Natural killer cell (primary cell): ENCODE measurements around the gene EIF1. TPM values are rescaled to one million over a fixed set of nuclear protein-coding genes. Genes with fewer than 3 reads are reported as not detected.

Source experiments
- ATAC-seq, 3 donors: fragments of 150-1000 bp in 2 of 3; fragments of 200-7000 bp in 1 of 3; cut with Tn5 transposase; 1 replicate in 1 of 3; 2 replicates in 2 of 3; pipeline ENCODE4 v1.10.0; 2021; ENCODE audit warnings: mild to moderate bottlenecking in 2 of 3, moderate library complexity in 2 of 3
- DNase-seq, 2 donors: peaks; one replicate each; pipeline versions ENCODE4 v3.0.0 to v3.0.0-alpha.2; 2013 to 2021; ENCODE audit warnings: mixed read lengths in 1 of 2
- H3K27ac ChIP-seq: one replicate; pipeline ENCODE4 v1.5.1; 2013; ENCODE audit warnings: mild to moderate bottlenecking, low read length
- H3K27me3 ChIP-seq: one replicate; pipeline ENCODE4 v1.6.1; 2013; ENCODE audit warnings: low read length; ENCODE audit not compliant: control insufficient read depth, insufficient read depth
- H3K36me3 ChIP-seq: one replicate; pipeline ENCODE4 v1.6.1; 2013; ENCODE audit warnings: low read length; ENCODE audit not compliant: control insufficient read depth, insufficient read depth
- H3K4me1 ChIP-seq: one replicate; pipeline ENCODE4 v1.6.1; 2013; ENCODE audit warnings: low read length; ENCODE audit not compliant: control insufficient read depth, insufficient read depth
- H3K4me3 ChIP-seq: one replicate; pipeline ENCODE4 v1.5.1; 2013; ENCODE audit warnings: low read length
- H3K9me3 ChIP-seq: one replicate; pipeline ENCODE4 v1.6.1; 2013; ENCODE audit warnings: low read length; ENCODE audit not compliant: control insufficient read depth, insufficient read depth
- H3K27ac Mint-ChIP-seq, 2 donors: one replicate each; pipeline ENCODE4 v1.8.0; 2022; ENCODE audit warnings: mild to moderate bottlenecking in 2 of 2, mixed read lengths in 2 of 2, moderate library complexity in 1 of 2
- H3K27me3 Mint-ChIP-seq, 2 donors: one replicate each; pipeline ENCODE4 v1.8.0; 2022; ENCODE audit warnings: low read depth in 2 of 2, mixed read lengths in 2 of 2
- H3K36me3 Mint-ChIP-seq: one replicate; pipeline ENCODE4 v1.8.0; 2022; ENCODE audit warnings: mixed read lengths
- H3K4me1 Mint-ChIP-seq, 2 donors: one replicate each; pipeline ENCODE4 v1.8.0; 2022; ENCODE audit warnings: mixed read lengths in 2 of 2
- H3K4me3 Mint-ChIP-seq: one replicate; pipeline ENCODE4 v1.8.0; 2022; ENCODE audit warnings: mild to moderate bottlenecking, moderate library complexity, mixed read lengths
- H3K9me3 Mint-ChIP-seq, 2 donors: one replicate each; pipeline ENCODE4 v1.8.0; 2022; ENCODE audit warnings: mixed read lengths in 2 of 2
- WGBS: methylation state at CpG from one replicate; pipeline ENCODE4 v1.1.7; 2013; ENCODE audit warnings: missing lambda C conversion rate; ENCODE audit not compliant: insufficient coverage; 5-methylcytosine and 5-hydroxymethylcytosine counted together
- intact Hi-C: fragments of 100-400 bp; cut with micrococcal nuclease; formaldehyde crosslinking; loops from one replicate; pipeline ENCODE4 v1.14.2; 2022
- total RNA-seq, 4 donors: library from RNA; stranded (reverse); fragments of 120-200 nt in 1 of 4; gene quantifications; one replicate each; pipeline versions ENCODE4 v1.2.3 to v1.2.4, GENCODE V29; 2013 to 2022
- TF ChIP-seq, protein P1 (sequence below): fragments of 200-600 bp; IDR thresholded peaks from one replicate; pipeline ENCODE4 v1.8.0; 2022; ENCODE audit warnings: antibody characterized with exemption

The EIF1 gene
- total RNA-seq, 3 donors from 2014 or later (not counting 1 experiment from before 2014, with no cell fraction given), result 2,034 to 2,368 (median 2,279) TPM

DNA sequence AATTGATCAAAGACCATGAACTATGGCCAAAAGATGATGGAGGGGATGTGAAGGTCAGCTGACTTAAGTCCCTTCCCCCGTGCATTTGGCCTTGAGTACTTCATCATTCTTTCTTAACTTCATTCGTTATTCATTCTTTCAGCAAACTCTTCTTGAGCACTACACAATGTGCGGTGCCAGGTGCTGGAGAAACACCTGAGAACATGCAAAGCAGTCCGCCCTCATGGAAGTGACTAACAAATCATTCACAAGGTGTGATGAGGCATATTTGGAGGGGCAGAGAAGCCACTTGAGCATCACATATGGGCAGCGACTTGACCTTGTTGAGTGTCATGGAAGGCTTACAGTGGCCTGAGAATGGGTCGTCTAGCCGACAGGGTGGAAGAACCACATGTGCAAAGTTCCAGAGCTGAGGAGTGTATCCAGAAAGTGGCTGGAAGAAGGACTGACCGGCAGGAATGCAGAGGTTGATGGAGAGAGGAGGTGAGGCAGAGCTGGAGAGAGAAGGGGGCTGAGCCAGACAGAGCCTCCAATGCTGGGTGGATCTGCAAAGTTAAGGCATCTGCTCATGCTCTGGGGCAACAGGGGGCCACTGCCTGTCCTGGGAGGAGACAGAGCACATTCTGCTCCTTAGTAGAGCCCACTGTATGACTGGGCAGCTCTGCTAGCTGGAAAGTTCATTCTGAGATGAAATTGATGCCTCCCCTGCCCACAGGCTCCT is 25.1 kb upstream of the EIF1 start:
- DNase-seq (peak in 1 of 2 donors; percentile 21), ATAC-seq (no peak)
- H3K27ac Mint-ChIP-seq, result peak overlapping the region in 1 of 2 donors; percentile 4
- Histone ChIP-seq H3K4me1 (peaks cover 23% of the 10 kb centered on the region), H3K9me3 (no peaks in the 10 kb centered on the region), H3K36me3 (no peaks in the 10 kb centered on the region), H3K27ac (no peak overlapping the region), H3K4me3 (no peak overlapping the region), H3K27me3 (no peaks in the 10 kb centered on the region)
- no peaks in the 10 kb centered on the region for H3K27me3 Mint-ChIP-seq
- TF ChIP-seq, protein P1, sequence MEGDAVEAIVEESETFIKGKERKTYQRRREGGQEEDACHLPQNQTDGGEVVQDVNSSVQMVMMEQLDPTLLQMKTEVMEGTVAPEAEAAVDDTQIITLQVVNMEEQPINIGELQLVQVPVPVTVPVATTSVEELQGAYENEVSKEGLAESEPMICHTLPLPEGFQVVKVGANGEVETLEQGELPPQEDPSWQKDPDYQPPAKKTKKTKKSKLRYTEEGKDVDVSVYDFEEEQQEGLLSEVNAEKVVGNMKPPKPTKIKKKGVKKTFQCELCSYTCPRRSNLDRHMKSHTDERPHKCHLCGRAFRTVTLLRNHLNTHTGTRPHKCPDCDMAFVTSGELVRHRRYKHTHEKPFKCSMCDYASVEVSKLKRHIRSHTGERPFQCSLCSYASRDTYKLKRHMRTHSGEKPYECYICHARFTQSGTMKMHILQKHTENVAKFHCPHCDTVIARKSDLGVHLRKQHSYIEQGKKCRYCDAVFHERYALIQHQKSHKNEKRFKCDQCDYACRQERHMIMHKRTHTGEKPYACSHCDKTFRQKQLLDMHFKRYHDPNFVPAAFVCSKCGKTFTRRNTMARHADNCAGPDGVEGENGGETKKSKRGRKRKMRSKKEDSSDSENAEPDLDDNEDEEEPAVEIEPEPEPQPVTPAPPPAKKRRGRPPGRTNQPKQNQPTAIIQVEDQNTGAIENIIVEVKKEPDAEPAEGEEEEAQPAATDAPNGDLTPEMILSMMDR, result no peak
- intact Hi-C loops, result no loop called here
- no peaks in the 10 kb centered on the region for H3K36me3 Mint-ChIP-seq
- H3K4me3 Mint-ChIP-seq, result no peak overlapping the region
- 81% methylated on average over 8 of the region's 8 CpGs for WGBS
- H3K9me3 Mint-ChIP-seq, result no peaks in the 10 kb centered on the region
- peaks cover 18 to 27% of the 10 kb centered on the region in 2 donors for H3K4me1 Mint-ChIP-seq

DNA sequence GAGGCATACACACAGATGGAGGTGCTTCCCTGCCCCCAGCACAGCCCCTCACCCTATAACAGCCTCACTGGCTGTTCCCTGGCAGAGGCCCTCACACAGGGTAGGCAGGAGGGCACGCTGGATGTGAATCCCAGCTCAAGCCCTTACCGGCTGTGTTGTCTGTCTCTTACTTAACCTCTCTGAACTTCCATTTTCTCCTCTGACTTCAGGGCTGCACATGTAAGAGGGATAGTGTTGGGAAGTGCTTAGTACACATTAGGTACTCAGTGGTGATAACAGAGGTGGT is 24.6 kb upstream of the EIF1 start:
- intact Hi-C loops, result no loop called here
- H3K4me3 ChIP-seq, result no peak overlapping the region
- H3K9me3 Mint-ChIP-seq, result no peaks in the 10 kb centered on the region
- H3K4me3 Mint-ChIP-seq, result peak overlapping the region; percentile 96
- no peaks in the 10 kb centered on the region for H3K27me3 ChIP-seq
- no peaks in the 10 kb centered on the region for H3K36me3 ChIP-seq
- no peaks in the 10 kb centered on the region for H3K9me3 ChIP-seq
- ATAC-seq (no peak), DNase-seq (no peak)
- no peak overlapping the region for H3K27ac ChIP-seq
- peaks cover 23% of the 10 kb centered on the region for H3K4me1 ChIP-seq
- WGBS, result 93% methylated on average over 2 of the region's 2 CpGs
- H3K27me3 Mint-ChIP-seq, result no peaks in the 10 kb centered on the region
- peaks cover 18 to 27% of the 10 kb centered on the region in 2 donors for H3K4me1 Mint-ChIP-seq
- TF ChIP-seq, protein P1, result no peak
- H3K27ac Mint-ChIP-seq, result no peak overlapping the region
- H3K36me3 Mint-ChIP-seq, result no peaks in the 10 kb centered on the region

DNA sequence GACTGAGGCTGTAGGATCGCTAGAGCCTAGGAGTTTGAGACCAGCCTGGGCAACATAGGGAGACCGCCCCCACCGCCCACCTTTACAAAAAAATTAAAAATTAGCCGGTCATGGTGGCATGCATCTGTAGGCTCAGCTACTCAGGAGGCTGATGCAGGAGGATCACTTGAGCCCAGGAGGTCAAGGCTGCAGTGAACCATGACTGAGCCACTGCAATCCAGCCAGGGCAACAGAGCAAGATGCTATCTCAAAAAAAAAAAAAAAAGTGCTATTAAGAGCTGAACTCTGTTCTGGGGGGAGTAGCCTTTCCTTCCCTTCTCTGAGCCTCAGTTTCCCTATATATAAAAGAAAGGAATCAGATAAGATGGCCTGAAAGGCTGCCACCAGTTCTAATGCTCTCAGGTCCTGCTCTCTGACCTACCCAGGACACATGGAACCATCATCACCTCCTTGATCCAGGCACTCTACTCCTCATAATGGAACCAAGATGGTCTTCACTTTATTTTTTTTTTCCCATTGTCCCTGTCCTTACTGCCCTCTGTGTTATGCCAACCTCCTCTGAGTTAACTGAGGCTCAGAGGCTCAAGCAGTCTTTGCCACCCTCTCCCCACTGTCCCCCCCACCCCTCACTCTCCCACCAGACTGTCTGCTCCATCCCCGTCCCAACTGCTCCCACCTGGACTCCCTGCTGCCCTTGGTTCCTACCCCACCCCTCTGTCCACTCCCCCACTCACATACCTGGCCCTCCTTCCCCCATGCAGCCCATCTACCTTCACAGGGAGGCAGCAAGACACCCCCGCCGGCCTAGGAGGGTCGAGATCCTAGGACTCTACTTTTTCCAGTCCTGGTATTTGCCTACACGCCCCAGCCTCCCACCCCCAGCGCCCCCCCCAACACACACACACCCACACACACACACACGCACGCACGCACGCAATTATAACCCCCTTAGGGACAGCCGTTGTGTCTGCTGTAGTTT is 23.8 kb upstream of the EIF1 start:
- H3K9me3 Mint-ChIP-seq, result no peaks in the 10 kb centered on the region
- H3K4me1 Mint-ChIP-seq, result peaks cover 18 to 27% of the 10 kb centered on the region in 2 donors
- DNase-seq, result no peak
- H3K27me3 ChIP-seq, result no peaks in the 10 kb centered on the region
- no peaks in the 10 kb centered on the region for H3K36me3 ChIP-seq
- intact Hi-C loops, result no loop called here
- no peaks in the 10 kb centered on the region for H3K27me3 Mint-ChIP-seq
- H3K4me1 ChIP-seq, result peaks cover 23% of the 10 kb centered on the region
- no peaks in the 10 kb centered on the region for H3K36me3 Mint-ChIP-seq
- H3K27ac Mint-ChIP-seq, result peak overlapping the region; percentile 96 to 99
- no peak for ATAC-seq
- TF ChIP-seq, protein P1, result no peak
- peak overlapping the region; percentile 96 for H3K4me3 Mint-ChIP-seq
- H3K9me3 ChIP-seq, result no peaks in the 10 kb centered on the region
- peak overlapping the region; percentile 52 for H3K4me3 ChIP-seq
- peak overlapping the region; percentile 96 for H3K27ac ChIP-seq
- 56% methylated on average over 15 of the region's 15 CpGs for WGBS
